HL-60 (cell line): ENCODE results near the gene LIG1.

Experiments
- CTCF ChIP-seq: IDR thresholded peaks from one replicate; pipeline ENCODE4 v1.5.1; 2011; ENCODE audit warnings: low read length, control low read depth, inconsistent platforms; ENCODE audit not compliant: insufficient read depth
- GABPA ChIP-seq: IDR thresholded peaks from 2 replicates; pipeline ENCODE4 v1.6.1; 2012; ENCODE audit warnings: low read depth
- POLR2AphosphoS5 ChIP-seq: IDR thresholded peaks from 2 replicates; pipeline ENCODE4 v1.6.1; 2012; ENCODE audit warnings: low read depth
- TF ChIP-seq, protein P1 (sequence below): IDR thresholded peaks from 2 replicates; pipeline ENCODE4 v1.6.1; 2012; ENCODE audit warnings: low read depth; ENCODE audit not compliant: insufficient replicate concordance

DNA sequence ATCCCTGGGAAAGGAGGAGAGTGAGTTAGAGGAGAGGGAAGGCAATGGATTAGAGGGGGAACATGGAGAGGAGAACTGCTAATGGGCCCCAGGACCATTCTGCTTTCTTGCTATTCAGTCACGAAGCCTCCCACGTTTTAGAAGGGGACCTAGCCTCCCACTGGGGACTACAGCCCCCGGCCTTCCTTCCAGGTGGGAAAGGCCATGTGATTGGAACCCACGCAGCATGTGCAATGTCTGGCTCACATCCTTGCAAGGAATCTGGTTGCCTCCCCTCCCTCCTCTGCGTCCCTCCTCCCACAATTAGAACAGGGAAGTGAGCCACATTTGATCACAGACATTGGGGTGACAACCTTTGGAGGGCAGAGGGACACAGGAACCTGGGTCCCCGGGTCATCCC lies 37.0 kb downstream of the LIG1 start:
- no peak for TF ChIP-seq CTCF
- no peak for TF ChIP-seq GABPA
- TF ChIP-seq POLR2AphosphoS5 = no peak
- TF ChIP-seq, protein P1, sequence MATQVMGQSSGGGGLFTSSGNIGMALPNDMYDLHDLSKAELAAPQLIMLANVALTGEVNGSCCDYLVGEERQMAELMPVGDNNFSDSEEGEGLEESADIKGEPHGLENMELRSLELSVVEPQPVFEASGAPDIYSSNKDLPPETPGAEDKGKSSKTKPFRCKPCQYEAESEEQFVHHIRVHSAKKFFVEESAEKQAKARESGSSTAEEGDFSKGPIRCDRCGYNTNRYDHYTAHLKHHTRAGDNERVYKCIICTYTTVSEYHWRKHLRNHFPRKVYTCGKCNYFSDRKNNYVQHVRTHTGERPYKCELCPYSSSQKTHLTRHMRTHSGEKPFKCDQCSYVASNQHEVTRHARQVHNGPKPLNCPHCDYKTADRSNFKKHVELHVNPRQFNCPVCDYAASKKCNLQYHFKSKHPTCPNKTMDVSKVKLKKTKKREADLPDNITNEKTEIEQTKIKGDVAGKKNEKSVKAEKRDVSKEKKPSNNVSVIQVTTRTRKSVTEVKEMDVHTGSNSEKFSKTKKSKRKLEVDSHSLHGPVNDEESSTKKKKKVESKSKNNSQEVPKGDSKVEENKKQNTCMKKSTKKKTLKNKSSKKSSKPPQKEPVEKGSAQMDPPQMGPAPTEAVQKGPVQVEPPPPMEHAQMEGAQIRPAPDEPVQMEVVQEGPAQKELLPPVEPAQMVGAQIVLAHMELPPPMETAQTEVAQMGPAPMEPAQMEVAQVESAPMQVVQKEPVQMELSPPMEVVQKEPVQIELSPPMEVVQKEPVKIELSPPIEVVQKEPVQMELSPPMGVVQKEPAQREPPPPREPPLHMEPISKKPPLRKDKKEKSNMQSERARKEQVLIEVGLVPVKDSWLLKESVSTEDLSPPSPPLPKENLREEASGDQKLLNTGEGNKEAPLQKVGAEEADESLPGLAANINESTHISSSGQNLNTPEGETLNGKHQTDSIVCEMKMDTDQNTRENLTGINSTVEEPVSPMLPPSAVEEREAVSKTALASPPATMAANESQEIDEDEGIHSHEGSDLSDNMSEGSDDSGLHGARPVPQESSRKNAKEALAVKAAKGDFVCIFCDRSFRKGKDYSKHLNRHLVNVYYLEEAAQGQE = no peak
